Limb (tissue), 2 donors: ENCODE data around the gene SMARCB1.

Experiments used
- DNase-seq, 2 donors: peaks; one replicate each; pipeline ENCODE4 v3.0.0-alpha.2; 2016; ENCODE audit errors: extremely low spot score in 2 of 2

SMARCB1 gene

DNA sequence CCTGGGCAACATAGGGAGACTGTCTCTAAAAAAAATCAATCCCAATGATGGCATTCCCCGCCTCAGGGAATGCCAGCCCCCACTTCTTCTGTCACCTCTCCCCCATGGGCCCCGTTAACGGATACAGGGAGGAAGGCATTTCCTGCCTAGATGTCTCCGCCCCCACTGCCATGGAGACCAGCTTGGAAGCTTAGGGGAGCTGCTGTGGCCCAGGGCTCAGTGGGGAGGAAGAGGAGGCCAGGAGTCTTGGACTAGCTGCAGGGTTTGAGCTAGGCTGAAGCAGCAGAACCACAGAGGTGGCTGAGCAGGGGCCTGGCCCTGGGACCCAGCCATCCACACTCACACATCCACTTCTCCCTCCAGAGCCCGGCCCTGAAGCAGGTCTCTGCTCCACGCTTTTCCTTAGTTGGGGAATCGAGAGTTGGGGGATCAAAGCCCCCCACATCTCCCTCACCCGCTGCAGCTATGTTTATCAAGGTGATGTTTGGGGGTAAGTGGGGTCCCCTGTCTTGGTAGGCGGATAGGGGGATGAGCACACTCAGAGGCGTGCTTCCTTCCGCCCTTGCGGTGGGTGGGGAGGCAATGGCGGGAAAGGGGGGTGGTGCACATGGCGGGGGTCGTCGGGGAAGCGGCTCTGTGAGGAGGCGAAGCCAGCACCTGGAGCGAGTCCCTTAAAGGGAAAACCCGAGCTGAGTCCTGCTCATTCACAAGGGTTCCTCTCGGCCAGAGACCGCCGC lies 23.8 kb upstream of the SMARCB1 start, which contains the start of gene C22orf15:
Gene C22orf15, plus strand, starts transcription at position 149 of the 737 bp plus-strand sequence. Its CDS starts 317 bp downstream, at position 466.
- DNase-seq = peak in 1 of 2 donors; percentile 51

DNA sequence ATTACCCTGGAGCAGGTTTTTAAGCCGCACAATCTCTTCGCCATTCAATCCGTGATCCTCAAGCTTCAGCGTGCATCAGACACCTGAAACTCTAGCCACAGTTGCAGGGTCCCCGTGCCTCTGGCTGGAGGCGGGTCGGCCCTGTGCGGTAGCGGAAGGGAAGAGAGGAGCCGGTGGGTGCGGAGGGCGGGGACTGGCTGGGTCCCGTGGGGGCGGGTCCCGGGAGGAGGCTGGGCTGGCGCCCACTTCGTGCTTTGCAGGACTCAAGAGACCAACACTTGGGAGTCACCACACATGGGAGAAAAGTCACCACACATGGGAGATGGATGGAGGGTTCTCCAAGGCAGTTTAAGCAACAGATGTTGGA lies 23.2 kb upstream of the SMARCB1 start:
- peak in 1 of 2 donors; percentile 46 for DNase-seq

DNA sequence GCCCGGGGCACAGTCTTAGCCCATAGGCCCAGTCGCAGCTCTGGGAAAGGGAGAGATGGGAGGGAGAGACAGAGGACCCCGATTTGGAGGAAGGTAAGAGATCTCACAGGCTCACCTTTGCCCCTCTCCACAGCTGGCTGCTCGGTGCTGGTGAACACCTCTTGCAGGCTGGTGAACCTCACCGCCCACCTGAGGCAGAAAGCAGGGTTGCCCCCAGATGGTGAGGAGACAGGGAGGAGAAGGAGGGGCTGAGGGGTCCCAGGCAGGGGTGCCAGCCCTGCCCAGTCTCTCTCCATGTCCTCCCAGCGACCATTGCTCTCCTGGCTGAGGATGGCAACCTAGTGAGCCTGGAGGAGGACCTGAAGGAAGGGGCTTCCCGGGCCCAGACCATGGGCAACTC lies 22.8 kb upstream of the SMARCB1 start:
- DNase-seq = no peak

DNA sequence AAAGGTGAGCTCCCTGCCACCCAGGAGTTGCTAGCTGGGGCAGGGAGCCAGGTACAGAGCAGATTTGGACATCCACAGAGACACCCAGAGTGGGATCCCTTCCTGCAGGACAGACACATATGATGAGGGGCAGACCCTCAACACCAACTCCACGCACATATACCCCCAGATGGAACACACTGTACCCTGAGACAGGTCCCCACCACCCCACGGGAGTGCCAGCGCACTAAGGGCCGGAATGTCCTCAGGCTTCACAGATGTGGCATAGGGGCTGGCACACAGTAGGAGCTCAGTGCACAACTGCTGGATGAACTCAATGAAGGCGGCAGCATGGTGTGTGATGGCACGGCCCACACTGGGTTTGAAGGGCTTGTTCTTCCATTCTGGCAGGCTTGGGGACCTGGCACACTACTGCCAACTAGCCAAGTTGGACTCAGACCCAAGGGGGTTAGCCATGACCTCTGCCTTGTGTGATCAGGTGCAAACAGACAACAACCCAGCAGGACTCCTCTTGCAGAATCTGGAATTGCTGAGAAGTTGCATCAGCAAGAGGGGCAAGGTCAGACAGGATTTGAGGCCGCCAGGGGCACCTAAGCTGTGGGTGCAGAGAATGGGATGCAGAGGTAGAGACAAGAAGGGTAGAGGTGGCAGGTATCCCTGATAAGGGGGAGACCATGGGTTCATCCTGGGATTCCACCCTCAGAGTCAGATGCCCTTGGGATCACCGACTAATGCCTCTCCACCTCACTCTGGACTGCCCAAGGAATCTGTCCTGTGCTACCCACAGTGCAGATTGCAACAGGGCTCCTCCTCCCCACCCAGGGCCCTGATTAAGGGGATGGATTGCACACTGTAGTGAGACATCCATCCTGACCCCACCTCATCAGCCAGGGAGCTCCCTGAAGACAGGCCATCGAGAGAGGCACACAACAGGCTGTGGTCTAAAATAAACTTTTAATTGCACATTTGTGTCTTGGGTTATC lies 21.6 kb upstream of the SMARCB1 start:
- DNase-seq = no peak

DNA sequence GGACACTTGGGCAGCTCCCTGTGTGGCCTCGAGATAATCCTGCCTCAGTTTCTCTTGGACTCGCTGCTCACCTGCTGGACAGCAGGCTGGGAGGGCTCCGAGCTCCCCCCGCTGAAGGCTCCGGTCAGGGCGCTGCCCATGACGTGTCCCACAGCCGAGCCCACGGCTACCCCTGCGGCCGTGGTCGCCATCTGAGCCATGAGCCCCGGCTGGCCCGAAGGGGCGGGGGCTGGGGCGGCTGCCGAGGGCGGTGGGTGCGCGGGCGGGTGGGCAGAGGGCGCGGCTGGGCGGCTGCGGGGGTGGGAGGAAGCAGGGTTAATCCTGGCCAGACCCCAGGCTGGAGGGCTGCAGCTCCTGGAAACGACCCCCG lies 19.5 kb upstream of the SMARCB1 start:
- no peak for DNase-seq

DNA sequence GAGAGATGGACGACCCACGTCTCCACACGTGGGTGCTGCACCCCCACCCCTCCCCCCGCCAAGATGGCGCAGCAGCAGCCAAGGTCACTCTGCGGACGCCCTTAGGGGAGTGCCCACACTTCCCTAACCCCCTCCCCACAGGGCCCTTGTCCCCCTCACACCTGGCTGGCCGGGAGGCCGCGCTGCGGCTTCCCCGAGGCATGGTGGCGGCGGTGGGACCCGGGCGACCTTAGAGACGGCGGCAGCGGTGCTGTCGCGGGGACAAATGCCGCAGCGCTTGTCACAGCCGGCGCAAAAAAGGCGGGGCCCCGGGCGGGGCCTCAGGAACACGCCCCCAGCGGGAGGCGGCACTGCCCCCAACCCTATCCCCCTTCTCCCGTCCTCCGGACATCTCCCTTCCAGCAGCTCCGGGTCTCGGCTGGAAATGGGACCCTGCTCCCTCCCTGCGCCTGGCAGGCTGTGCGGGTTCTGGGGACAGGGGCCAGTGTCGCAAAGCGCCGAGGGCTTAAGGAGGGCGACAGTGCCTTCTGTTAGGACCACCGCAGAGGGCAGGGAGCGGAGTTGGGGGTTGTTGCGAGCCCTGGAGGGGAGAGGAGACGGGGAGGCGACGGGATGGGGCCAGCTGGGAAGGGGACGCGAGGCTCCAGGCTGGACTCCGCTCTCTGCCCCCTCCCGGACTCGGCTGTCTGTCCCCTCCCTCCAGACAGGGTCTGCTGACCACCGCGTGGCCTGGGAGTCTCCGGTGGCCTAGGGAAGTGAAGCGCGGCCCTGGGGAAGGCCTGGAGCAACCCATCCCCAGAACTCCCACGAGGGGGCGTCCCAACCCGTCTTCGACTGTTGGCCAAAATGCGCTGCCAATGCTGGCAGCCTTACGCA lies 18.9 kb upstream of the SMARCB1 start, which contains the start of gene CHCHD10:
Gene CHCHD10, minus strand, starts transcription at position 300 of the 876 bp plus-strand sequence. Its CDS starts 98 bp downstream, at position 202.
- DNase-seq = peak; percentile 71 to 90

DNA sequence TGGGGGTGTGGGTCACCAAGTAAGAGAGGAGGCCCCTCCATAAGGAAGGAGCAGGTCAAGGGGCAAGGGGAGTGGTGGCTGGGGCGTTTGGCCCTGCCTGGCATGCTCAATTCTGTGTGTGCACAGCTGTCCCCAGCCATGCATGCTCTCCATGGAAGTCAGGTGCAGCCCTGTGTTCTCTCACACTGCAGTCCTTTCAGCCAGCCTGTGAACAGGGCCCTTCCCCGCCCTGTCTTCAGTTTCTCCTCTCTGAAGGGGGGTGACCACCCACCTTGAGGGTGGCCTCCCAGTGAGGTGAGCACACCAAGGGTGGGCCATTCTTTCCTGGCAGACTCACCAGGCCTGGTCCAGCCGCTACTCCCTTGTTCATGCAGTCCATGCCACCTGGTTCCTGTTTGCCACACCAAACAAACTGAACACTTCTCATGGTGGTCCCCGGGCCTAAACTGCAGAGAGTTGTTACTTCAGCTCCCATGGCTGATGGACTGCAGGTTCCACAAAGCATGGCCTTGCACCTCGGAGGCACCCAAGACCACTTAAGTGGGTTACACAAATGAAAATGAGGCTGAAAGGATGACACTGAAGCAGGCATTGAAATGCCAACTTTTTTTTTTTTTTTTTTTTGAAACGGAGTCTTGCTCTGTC lies 17.3 kb upstream of the SMARCB1 start:
- DNase-seq = no peak

DNA sequence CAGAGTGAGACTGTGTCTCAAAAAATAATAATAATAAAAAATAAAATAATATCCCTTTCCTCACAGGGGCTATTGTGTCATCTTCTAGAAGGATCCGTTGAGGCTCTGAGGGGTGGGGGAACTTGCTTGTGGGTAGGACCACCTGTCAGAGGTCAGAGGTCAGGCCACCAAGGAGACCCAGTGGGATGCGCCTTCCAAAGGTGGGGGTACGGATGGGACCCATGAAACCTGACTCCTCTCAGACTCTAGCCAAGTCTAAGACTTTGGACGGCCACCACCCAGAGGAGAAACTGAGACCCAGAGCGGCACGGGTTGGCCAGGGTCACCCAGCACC lies 14.5 kb upstream of the SMARCB1 start:
- no peak for DNase-seq

DNA sequence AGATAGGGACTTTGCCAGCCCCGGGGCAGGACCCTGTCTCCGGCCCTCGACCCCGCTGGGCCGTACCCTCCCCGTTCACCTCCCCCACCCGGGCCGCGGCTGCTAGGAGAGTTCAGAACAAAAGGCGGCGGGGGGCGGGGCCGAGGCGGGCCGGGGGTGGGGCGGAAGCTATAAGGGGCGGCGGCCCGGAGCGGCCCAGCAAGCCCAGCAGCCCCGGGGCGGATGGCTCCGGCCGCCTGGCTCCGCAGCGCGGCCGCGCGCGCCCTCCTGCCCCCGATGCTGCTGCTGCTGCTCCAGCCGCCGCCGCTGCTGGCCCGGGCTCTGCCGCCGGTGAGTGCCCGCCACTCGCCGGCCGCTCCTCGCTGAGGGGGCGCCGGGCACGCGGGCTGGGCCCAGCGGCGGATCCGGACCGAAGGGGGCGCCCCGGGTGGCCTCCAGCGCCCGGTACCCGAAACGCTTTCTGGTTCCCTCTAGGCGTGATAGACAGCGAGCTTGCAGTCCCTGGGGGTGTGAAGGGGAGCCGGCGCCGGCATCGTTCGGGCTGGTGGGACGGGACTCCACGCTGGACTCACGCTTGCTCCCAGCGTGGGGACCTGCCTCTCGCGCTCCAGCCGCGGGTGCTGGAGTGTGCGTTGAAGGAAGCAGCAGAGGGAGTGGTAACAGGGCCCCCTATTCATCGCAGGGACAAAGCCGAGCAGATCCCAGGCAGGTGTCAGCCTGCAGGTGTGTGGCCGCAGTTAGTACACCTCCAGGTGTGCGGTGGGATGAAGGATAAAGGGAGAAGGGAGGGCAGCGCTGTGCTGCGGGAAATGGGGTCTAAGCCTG lies 13.9 kb upstream of the SMARCB1 start, which contains the start of gene MMP11:
Gene MMP11, plus strand, starts transcription at position 201 of the 825 bp plus-strand sequence. Its CDS starts 22 bp downstream, at position 223.
- DNase-seq = peak in 1 of 2 donors; percentile 80

DNA sequence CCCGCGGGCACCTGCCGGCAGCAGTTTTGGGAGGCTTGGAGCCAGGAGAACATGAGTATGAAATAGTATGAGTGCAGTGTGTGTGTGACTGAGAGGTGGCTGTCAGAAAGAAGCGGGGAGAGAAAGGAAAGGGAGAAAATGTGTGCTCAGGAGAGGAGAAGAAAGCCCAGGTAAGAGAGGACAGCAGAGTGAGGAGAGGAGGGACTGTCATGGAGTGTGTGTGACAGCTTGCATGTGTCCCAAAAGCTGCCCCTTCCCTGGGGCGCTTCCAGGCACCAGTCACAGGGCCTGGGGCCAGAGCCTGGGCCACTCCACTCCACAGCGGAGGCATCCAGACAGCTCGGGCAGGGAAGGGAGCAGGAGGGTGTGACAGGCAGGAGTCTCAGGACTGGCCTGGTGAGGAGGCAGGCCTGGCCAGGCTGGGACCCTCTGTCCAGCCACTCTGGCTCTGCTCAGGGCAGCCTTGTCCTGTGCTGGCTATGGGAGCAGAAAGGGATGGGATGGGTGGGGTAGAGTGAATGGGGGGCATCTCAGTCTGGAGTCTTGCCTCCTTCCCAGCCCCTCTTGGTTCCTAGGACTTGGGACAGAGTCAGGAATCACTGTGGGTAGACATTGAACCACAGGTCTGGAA lies 13.2 kb upstream of the SMARCB1 start:
- no peak for DNase-seq

DNA sequence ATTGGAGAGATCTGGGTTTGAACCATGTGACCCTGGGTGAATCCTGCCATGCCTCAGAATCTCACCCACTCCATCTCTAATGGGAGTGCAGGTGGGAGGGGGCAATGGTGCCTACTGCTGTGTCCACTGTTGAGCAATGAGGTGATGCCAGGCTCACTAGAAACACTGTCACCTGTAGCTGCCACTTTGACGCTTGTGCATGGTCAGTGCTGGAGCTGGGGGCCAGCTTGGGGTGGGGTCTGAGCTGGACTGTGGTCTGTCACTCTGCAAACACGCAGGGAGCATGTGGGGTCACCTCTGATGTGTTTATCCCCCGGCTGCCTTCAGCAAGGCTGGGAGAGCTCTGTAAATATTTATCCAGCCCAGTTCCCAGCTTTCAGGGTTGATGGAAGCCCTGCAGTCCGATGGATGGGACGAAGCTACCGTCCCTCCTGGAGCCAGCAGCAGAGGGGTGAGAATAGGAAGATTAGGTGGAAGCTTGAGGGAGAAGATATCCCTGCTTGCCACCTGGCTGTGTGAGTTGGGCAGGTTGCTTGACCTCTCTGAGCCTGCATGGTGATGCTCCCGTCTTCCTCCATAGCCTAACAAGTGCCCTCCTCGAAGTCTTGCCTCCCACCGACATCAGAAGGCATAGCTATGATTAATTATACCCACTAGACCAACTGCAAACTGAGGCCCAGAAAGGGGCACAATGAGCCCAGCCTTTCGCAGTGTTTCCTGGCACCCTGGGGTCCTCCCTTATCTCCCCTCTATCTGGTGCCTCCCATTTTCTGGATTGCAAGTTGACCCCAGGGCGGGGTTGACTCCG lies 12.4 kb upstream of the SMARCB1 start:
- DNase-seq = no peak

DNA sequence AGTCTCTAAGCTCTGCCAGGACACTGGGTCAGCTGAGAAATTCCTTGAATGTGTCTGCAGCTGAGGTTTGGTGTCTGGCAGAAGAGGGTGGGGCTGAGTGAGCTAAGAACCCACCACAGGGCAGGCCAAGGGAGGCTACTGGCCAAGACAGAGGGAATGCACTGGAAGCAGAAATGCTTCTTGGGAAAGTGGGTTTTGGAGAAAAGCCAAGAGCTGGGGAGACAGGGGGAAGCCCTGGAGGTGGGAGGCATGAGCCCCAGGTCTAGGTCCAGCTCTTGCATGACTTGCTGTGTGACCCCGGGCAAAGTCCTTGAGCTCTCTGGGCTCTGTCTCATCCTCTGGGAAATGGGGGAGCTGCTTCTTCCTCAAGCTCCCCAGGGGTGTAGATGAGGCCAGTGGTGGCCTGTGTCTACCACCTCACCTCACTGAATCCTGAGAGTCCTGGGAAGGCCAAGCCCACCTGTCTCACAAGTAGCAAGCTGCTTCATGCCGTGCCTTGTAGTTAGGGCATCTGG lies 11.8 kb upstream of the SMARCB1 start:
- DNase-seq = peak in 1 of 2 donors; percentile 33

DNA sequence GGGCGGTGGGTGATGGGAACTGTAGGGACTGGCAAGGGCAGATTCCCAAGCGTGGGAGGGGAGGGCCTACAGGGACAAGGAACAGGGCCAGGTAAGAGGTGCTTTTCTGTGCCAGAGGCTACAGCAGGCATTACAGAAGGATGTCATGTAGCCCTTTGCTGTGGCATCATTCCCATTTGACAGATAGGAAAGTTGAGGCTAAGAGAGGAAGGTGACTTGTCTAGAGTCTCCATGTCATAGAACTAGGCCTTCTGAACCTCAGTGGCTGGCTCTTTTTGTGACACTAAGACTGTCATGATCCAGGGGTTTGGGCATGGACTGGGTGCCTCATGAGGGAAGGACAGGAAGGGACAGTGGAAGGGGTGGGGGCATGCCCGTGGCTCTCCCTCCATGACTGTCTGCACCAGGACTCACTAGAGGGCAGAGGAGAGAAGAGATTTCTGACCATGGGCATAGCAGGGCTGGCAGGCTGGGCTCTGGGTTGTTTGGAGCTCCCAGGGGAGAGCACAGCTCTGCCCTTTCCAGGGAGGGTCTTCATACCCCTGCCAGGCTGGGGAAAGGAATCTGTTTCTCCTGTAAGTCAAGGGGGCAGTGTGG lies 10.9 kb upstream of the SMARCB1 start:
- DNase-seq = no peak

DNA sequence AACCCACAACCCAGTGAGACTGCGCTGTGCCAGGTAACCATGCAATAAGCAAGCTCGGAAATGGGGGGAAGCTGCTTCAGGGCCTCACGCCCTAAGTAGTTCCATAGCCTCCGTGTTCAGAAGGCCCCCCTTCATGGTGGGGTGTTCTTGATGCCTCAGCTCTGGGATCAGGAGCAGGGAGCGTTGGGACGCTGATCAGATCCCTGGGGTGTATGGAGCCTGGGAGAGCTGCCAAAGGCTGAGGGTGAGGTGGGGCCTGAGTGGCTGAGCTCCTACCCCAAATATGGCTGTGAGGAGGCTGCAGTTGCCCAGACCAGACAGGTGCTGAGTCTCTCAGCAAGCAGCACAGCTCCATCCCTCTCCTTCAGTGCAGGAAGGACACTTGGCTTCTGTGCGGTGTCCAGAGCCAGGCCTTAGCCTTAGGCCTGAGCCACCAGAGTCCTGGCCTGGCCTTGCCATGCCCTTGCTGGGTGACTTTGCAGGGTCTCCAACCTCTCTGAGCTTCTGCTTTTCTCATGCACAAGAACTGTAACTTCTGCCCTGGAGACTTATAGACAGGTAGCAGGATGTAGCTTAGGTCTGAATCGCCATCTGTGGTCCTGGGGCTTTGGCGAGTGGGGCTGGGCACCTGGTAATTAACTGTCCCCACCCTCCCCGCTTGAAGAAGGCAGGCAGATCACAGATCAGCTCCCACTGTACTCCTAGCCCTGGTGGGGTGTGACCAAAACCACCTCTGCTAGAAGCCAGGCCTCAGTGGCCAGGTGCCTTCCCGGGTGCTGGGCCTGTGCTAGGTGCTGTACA lies 8.8 kb upstream of the SMARCB1 start:
- no peak for DNase-seq

DNA sequence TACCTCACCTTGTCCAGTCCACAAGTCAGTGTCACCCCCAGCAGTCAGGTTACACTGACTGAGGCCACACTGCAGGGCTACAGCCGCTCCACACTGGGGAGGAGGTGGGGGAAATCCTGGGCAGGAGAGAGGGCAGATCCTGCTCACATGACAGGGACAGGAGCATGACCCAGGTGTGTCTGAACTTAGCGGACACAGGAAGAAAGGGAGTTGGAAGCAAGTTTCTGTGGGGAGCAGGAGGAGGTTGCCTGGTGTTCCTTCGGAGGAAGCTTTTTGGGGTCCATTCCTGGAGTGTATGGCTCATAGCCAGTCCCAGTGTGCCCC lies 8.2 kb upstream of the SMARCB1 start:
- no peak for DNase-seq

DNA sequence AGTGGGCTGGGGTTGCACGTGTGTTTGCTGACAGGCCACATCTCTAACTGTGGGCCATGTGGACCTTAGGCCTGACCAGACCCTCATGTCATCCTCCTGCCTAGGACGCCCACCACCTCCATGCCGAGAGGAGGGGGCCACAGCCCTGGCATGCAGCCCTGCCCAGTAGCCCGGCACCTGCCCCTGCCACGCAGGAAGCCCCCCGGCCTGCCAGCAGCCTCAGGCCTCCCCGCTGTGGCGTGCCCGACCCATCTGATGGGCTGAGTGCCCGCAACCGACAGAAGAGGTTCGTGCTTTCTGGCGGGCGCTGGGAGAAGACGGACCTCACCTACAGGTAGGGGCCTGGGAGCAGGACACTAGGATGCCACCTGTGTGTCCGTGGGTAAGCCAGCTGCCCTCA lies 7.7 kb upstream of the SMARCB1 start:
- DNase-seq = no peak

DNA sequence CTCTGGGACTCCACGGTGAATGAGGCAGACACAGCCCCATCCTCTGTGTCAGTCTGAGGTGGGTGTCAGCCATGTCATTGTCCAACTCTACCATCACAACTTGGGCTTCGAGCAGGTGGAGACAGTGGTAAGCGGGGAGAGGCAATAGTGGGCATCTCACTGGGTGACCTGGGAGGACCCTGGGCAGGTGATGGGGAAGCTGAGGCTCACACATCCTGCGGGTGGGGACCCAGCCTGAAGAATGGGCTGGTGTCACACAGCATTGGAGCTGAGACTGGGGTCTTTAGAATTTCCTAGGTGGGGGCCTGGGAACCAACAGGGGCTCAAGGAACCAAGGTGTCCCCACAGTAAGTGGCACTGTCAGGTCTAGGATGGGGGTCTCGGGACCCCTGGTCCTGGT lies 7.0 kb upstream of the SMARCB1 start:
- DNase-seq = no peak
